Neural crest cell (in vitro differentiated cells): ENCODE data around the gene TSC22D1. TPM values are rescaled to one million over a fixed set of nuclear protein-coding genes. Genes with fewer than 3 reads are reported as not detected.
"Not testable (repeated sequence)": the region's sequence is repeated elsewhere in the genome, so short reads cannot be mapped to it uniquely, and the experiment has no call there.

ENCODE experiments used
- DNase-seq: peaks from one replicate; pipeline ENCODE4 v3.0.0; 2021; ENCODE audit warnings: low read depth, mixed read lengths, low spot score
- H3K27ac Mint-ChIP-seq: one replicate; pipeline ENCODE4 v1.8.0; 2021; ENCODE audit warnings: mild to moderate bottlenecking, mixed read lengths; ENCODE audit not compliant: unreplicated experiment
- H3K27me3 Mint-ChIP-seq: 2 replicates; pipeline ENCODE4 v1.8.0; 2021; ENCODE audit warnings: low read depth, mild to moderate bottlenecking, mixed read lengths
- H3K36me3 Mint-ChIP-seq: 2 replicates; pipeline ENCODE4 v1.8.0; 2021; ENCODE audit warnings: low read depth, mild to moderate bottlenecking, mixed read lengths
- H3K4me1 Mint-ChIP-seq: 2 replicates; pipeline ENCODE4 v1.8.0; 2021; ENCODE audit warnings: mixed read lengths
- H3K4me3 Mint-ChIP-seq: one replicate; pipeline ENCODE4 v1.8.0; 2021; ENCODE audit warnings: mild to moderate bottlenecking, mixed read lengths
- H3K9me3 Mint-ChIP-seq: 2 replicates; pipeline ENCODE4 v1.8.0; 2021; ENCODE audit warnings: mixed read lengths
- CTCF ChIP-seq: fragments of 200-600 bp; sonication (generic); conservative IDR thresholded peaks from 2 replicates; pipeline ENCODE4 v1.5.0; 2021; ENCODE audit warnings: antibody characterized with exemption, mild to moderate bottlenecking
- total RNA-seq: library from RNA; stranded (reverse); gene quantifications from 2 replicates; pipeline ENCODE4 v1.2.1, GENCODE V29; 2021

The TSC22D1 gene
- total RNA-seq, 1 donor from 2014 or later: 119 TPM

GRCh38 chr13:44459674-44460073 is 116.5 kb downstream of the TSC22D1 start:
- Mint-ChIP-seq H3K4me1 (no peaks in the 10 kb centered on the region), H3K27ac (no peak overlapping the region), H3K4me3 (no peak overlapping the region), H3K36me3 (peaks cover 19% of the 10 kb centered on the region), H3K27me3 (no peaks in the 10 kb centered on the region), H3K9me3 (peaks cover 3% of the 10 kb centered on the region)
- no peak for DNase-seq
- TF ChIP-seq CTCF: no peak

- H3K4me3 Mint-ChIP-seq: no peak overlapping the region
- peaks cover 19% of the 10 kb centered on the region for H3K36me3 Mint-ChIP-seq
- H3K27ac Mint-ChIP-seq: no peak overlapping the region
- no peaks in the 10 kb centered on the region for H3K27me3 Mint-ChIP-seq
- TF ChIP-seq CTCF: no peak
- no peaks in the 10 kb centered on the region for H3K4me1 Mint-ChIP-seq
- peaks cover 3% of the 10 kb centered on the region for H3K9me3 Mint-ChIP-seq
- DNase-seq: no peak
Measured at GRCh38 chr13:44458313-44458975, 117.7 kb downstream of the TSC22D1 start.

GRCh38 chr13:44456212-44456611 is 119.9 kb downstream of the TSC22D1 start:
- H3K27me3 Mint-ChIP-seq, H3K27ac Mint-ChIP-seq, DNase-seq, H3K9me3 Mint-ChIP-seq, H3K4me1 Mint-ChIP-seq, H3K4me3 Mint-ChIP-seq: not testable (repeated sequence)
- peaks cover 19% of the 10 kb centered on the region for H3K36me3 Mint-ChIP-seq

- Mint-ChIP-seq H3K4me3 (no peak overlapping the region), H3K9me3 (peaks cover 3% of the 10 kb centered on the region), H3K4me1 (no peaks in the 10 kb centered on the region), H3K27ac (no peak overlapping the region), H3K36me3 (peaks cover 19% of the 10 kb centered on the region), H3K27me3 (no peaks in the 10 kb centered on the region)
- DNase-seq: no peak
- TF ChIP-seq CTCF: no peak
Measured at GRCh38 chr13:44455769-44456168, 120.4 kb downstream of the TSC22D1 start.

GRCh38 chr13:44453881-44454280 is 122.2 kb downstream of the TSC22D1 start:
- DNase-seq: no peak
- Mint-ChIP-seq H3K36me3 (peaks cover 24% of the 10 kb centered on the region), H3K4me1 (no peaks in the 10 kb centered on the region), H3K27me3 (no peaks in the 10 kb centered on the region), H3K9me3 (peaks cover 3% of the 10 kb centered on the region), H3K27ac (no peak overlapping the region), H3K4me3 (no peak overlapping the region)
- TF ChIP-seq CTCF: no peak

- no peaks in the 10 kb centered on the region for H3K27me3 Mint-ChIP-seq
- H3K27ac Mint-ChIP-seq: no peak overlapping the region
- DNase-seq: no peak
- H3K4me3 Mint-ChIP-seq: no peak overlapping the region
- no peak for TF ChIP-seq CTCF
- peaks cover 23% of the 10 kb centered on the region for H3K36me3 Mint-ChIP-seq
- peaks cover 3% of the 10 kb centered on the region for H3K9me3 Mint-ChIP-seq
- H3K4me1 Mint-ChIP-seq: no peaks in the 10 kb centered on the region
Measured at GRCh38 chr13:44453069-44453468, 123.1 kb downstream of the TSC22D1 start.
